ENCODE measurements around the gene CRISPLD2. TPM values are rescaled to one million over a fixed set of nuclear protein-coding genes. Genes with fewer than 3 reads are reported as not detected.

The CRISPLD2 gene
- polyA plus RNA-seq, 1 donor from 2014 or later: 0.06 TPM

DNA sequence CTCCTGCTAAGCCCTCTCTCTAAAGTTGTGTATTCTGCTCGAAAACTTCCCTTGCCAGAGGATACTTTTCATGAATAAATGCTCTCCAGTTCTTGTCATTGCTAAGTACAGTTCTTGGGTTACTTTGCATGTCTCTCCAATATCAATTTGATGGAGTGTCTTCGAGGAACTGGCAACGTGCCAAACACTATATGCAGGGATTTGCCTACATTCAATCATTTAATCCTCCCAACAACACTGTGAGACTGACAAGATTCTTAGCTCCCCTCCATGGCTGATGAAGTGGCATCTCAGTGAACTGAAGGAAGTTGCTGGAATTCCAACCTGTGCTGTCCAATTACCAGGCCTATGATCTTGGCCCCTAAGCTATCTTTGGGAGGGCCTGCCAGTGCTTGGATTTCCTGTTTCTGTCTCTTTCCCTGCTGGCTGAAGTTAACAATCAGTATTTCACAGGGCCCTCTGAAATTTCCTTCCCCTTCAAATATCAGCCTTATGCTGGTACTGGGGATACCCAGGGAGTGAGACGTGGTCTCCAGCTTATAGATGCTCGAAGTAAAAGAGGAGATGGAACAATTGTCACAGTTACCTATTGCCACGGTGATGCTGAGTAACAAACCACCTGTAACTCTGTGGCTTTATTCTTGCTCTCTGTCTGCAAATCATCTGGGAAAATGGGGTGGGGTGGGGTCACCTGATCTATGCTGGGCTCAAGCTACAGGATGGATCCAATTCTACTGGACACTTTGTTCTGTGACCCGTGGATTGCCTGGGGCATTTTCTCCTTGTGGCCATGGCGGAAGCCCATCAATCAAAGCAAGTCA, 19.4 kb upstream of the CRISPLD2 start:
- TF ChIP-seq SMC3 (conservative IDR thresholded peaks at IDR 0.05; ENCODE audit: poor library complexity) (no peak), EZH2 (IDR thresholded peaks at IDR 0.05; ENCODE audit: borderline replicate concordance, insufficient read depth, low read length, poor library complexity, severe bottlenecking) (no peak), POLR2AphosphoS5 (IDR thresholded peaks at IDR 0.05) (no peak), EP300 (conservative IDR thresholded peaks at IDR 0.05; ENCODE audit: poor library complexity, severe bottlenecking) (no peak), RAD21 (conservative IDR thresholded peaks at IDR 0.05) (no peak), TAF1 (IDR thresholded peaks at IDR 0.05; ENCODE audit: low read depth) (no peak), MXI1 (conservative IDR thresholded peaks at IDR 0.05; ENCODE audit: poor library complexity, severe bottlenecking) (no peak)
- TF ChIP-seq, protein P1, sequence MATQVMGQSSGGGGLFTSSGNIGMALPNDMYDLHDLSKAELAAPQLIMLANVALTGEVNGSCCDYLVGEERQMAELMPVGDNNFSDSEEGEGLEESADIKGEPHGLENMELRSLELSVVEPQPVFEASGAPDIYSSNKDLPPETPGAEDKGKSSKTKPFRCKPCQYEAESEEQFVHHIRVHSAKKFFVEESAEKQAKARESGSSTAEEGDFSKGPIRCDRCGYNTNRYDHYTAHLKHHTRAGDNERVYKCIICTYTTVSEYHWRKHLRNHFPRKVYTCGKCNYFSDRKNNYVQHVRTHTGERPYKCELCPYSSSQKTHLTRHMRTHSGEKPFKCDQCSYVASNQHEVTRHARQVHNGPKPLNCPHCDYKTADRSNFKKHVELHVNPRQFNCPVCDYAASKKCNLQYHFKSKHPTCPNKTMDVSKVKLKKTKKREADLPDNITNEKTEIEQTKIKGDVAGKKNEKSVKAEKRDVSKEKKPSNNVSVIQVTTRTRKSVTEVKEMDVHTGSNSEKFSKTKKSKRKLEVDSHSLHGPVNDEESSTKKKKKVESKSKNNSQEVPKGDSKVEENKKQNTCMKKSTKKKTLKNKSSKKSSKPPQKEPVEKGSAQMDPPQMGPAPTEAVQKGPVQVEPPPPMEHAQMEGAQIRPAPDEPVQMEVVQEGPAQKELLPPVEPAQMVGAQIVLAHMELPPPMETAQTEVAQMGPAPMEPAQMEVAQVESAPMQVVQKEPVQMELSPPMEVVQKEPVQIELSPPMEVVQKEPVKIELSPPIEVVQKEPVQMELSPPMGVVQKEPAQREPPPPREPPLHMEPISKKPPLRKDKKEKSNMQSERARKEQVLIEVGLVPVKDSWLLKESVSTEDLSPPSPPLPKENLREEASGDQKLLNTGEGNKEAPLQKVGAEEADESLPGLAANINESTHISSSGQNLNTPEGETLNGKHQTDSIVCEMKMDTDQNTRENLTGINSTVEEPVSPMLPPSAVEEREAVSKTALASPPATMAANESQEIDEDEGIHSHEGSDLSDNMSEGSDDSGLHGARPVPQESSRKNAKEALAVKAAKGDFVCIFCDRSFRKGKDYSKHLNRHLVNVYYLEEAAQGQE (IDR thresholded peaks at IDR 0.05; ENCODE audit: borderline replicate concordance): no peak
- TF ChIP-seq, protein P2, sequence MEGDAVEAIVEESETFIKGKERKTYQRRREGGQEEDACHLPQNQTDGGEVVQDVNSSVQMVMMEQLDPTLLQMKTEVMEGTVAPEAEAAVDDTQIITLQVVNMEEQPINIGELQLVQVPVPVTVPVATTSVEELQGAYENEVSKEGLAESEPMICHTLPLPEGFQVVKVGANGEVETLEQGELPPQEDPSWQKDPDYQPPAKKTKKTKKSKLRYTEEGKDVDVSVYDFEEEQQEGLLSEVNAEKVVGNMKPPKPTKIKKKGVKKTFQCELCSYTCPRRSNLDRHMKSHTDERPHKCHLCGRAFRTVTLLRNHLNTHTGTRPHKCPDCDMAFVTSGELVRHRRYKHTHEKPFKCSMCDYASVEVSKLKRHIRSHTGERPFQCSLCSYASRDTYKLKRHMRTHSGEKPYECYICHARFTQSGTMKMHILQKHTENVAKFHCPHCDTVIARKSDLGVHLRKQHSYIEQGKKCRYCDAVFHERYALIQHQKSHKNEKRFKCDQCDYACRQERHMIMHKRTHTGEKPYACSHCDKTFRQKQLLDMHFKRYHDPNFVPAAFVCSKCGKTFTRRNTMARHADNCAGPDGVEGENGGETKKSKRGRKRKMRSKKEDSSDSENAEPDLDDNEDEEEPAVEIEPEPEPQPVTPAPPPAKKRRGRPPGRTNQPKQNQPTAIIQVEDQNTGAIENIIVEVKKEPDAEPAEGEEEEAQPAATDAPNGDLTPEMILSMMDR (IDR thresholded peaks at IDR 0.05; ENCODE audit: poor library complexity, severe bottlenecking): no peak
- no peaks in the 10 kb centered on the region for H4K20me1 ChIP-seq (ENCODE audit: insufficient read depth)
- no peak overlapping the region for H3K27ac ChIP-seq (ENCODE audit: low read length)
- H3K9me3 ChIP-seq (ENCODE audit: low read length): no peaks in the 10 kb centered on the region
- H3K36me3 ChIP-seq (ENCODE audit: insufficient read depth, low read length): no peaks in the 10 kb centered on the region
- H3K9me2 ChIP-seq (ENCODE audit: insufficient read depth, low read length): no peaks in the 10 kb centered on the region
- H3K79me2 ChIP-seq (replicated peaks; ENCODE audit: insufficient read depth, low read length): no peaks in the 10 kb centered on the region
- H3K27me3 ChIP-seq (ENCODE audit: insufficient read depth, low read depth, low read length): no peaks in the 10 kb centered on the region
- no peak overlapping the region for H3K9ac ChIP-seq (ENCODE audit: low read length)
- H3F3A ChIP-seq (ENCODE audit: insufficient read depth, low read length, poor library complexity, severe bottlenecking): no peaks in the 10 kb centered on the region
- H2AFZ ChIP-seq (ENCODE audit: low read depth, low read length): no peak overlapping the region
- H3K4me2 ChIP-seq (ENCODE audit: low read length): no peak overlapping the region
- H3K4me3 ChIP-seq (ENCODE audit: low read length): no peak overlapping the region

DNA sequence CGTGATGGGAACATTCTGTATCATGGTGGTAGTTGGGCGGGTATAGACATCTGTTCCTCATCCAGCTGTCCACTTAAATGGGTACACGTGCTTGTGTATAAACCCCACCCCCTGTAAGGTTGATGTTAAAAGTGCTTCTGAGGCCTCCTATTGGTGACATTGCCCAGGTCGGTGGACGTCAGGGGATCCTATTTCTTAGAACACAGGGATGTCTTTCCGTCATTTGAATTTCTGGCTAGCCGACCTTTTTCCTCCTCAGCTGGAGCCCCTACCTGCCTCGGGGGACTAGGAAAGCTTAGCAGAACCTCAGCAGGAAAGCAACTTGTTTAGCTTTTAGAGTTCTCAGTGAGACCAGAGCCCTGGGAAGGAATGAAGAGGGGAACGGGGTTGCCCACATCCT, 16.6 kb upstream of the CRISPLD2 start:
- H2AFZ ChIP-seq (ENCODE audit: low read depth, low read length): no peak overlapping the region
- no peak overlapping the region for H3K9ac ChIP-seq (ENCODE audit: low read length)
- H3K27ac ChIP-seq (ENCODE audit: low read length): no peak overlapping the region
- H3K4me2 ChIP-seq (ENCODE audit: low read length): no peak overlapping the region
- no peaks in the 10 kb centered on the region for H3K27me3 ChIP-seq (ENCODE audit: insufficient read depth, low read depth, low read length)
- no peaks in the 10 kb centered on the region for H3F3A ChIP-seq (ENCODE audit: insufficient read depth, low read length, poor library complexity, severe bottlenecking)
- TF ChIP-seq, protein P1 (IDR thresholded peaks at IDR 0.05; ENCODE audit: borderline replicate concordance): no peak
- TF ChIP-seq, protein P2 (IDR thresholded peaks at IDR 0.05; ENCODE audit: poor library complexity, severe bottlenecking): no peak
- TF ChIP-seq TAF1 (IDR thresholded peaks at IDR 0.05; ENCODE audit: low read depth): no peak
- no peaks in the 10 kb centered on the region for H4K20me1 ChIP-seq (ENCODE audit: insufficient read depth)
- H3K9me2 ChIP-seq (ENCODE audit: insufficient read depth, low read length): no peaks in the 10 kb centered on the region
- H3K79me2 ChIP-seq (replicated peaks; ENCODE audit: insufficient read depth, low read length): no peaks in the 10 kb centered on the region
- no peak overlapping the region for H3K4me3 ChIP-seq (ENCODE audit: low read length)
- H3K9me3 ChIP-seq (ENCODE audit: low read length): no peaks in the 10 kb centered on the region
- no peaks in the 10 kb centered on the region for H3K36me3 ChIP-seq (ENCODE audit: insufficient read depth, low read length)
